PC-3 (cell line): ENCODE measurements around the gene DENND2A. TPM values are rescaled to one million over a fixed set of nuclear protein-coding genes. Genes with fewer than 3 reads are reported as not detected.
"Not testable (repeated sequence)": the region's sequence is repeated elsewhere in the genome, so short reads cannot be mapped to it uniquely, and the experiment has no call there.

Experiments
- ATAC-seq: fragments of 200-7000 bp; cut with Tn5 transposase; 2 replicates; pipeline ENCODE4 v1.9.1; 2020; ENCODE audit warnings: mild to moderate bottlenecking, moderate library complexity
- BruUV-seq: library from RNA; stranded (reverse); fragments of 400-500 nt; replicated peaks from 2 replicates; lab custom pipeline; 2021; lab: Mats Ljungman, UMichigan
- CTCF ChIA-PET: fragments of 300-600 bp; sonication (Branson Sonifier 250); formaldehyde crosslinking; loops from one replicate; lab custom pipeline; 2022; ENCODE audit warnings: antibody characterized with exemption; lab: Charles Lee
- POLR2A ChIA-PET: fragments of 300-600 bp; sonication (Branson Sonifier 250); formaldehyde crosslinking; loops from one replicate; lab custom pipeline; 2022; ENCODE audit warnings: antibody characterized with exemption; ENCODE audit not compliant: unreplicated experiment; lab: Charles Lee
- DNase-seq: peaks from one replicate; pipeline ENCODE4 v3.0.0-alpha.2; 2015
- H2AFZ ChIP-seq: fragments of 300-600 bp; sonication (generic); 2 replicates; pipeline ENCODE4 v1.6.0; 2016; ENCODE audit warnings: antibody characterized with exemption, low read length
- H3F3A ChIP-seq: fragments of 300-600 bp; sonication (generic); one replicate; pipeline ENCODE4 v1.6.0; 2017; ENCODE audit warnings: antibody characterized with exemption, low read length, control low read depth, mild to moderate bottlenecking; ENCODE audit not compliant: unreplicated experiment
- H3K27ac ChIP-seq: fragments of 300-600 bp; sonication (generic); 2 replicates; pipeline ENCODE4 v1.5.1; 2016; ENCODE audit warnings: mild to moderate bottlenecking, low read length
- H3K27me3 ChIP-seq: fragments of 300-600 bp; sonication (generic); 2 replicates; pipeline ENCODE4 v1.6.1; 2016; ENCODE audit warnings: low read length, mixed read lengths
- H3K36me3 ChIP-seq: fragments of 300-600 bp; sonication (generic); 2 replicates; pipeline ENCODE4 v1.6.1; 2016; ENCODE audit warnings: low read depth, mixed run types, low read length, mixed read lengths
- H3K4me1 ChIP-seq: fragments of 300-600 bp; sonication (generic); 2 replicates; pipeline ENCODE4 v1.5.1; 2016; ENCODE audit warnings: low read length; ENCODE audit not compliant: insufficient read depth
- H3K4me2 ChIP-seq: fragments of 300-600 bp; sonication (generic); 2 replicates; pipeline ENCODE4 v1.6.0; 2016; ENCODE audit warnings: low read length
- H3K4me3 ChIP-seq: fragments of 300-600 bp; sonication (generic); 2 replicates; pipeline ENCODE4 v1.5.1; 2016; ENCODE audit warnings: mild to moderate bottlenecking, low read length, mixed read lengths
- H3K79me2 ChIP-seq: fragments of 300-600 bp; sonication (generic); 2 replicates; pipeline ENCODE4 v1.6.1; 2017; ENCODE audit warnings: low read length, mixed read lengths
- H3K9ac ChIP-seq: fragments of 300-600 bp; sonication (generic); 2 replicates; pipeline ENCODE4 v1.6.0; 2016; ENCODE audit warnings: mild to moderate bottlenecking, low read length
- H3K9me2 ChIP-seq: fragments of 300-600 bp; sonication (generic); replicated peaks from 2 replicates; pipeline ENCODE4 v1.6.1; 2016; ENCODE audit warnings: mixed run types, low read length, mixed read lengths
- H3K9me3 ChIP-seq: fragments of 300-600 bp; sonication (generic); 2 replicates; pipeline ENCODE4 v1.6.1; 2016; ENCODE audit warnings: low read length, mixed read lengths
- H4K20me1 ChIP-seq: fragments of 300-600 bp; sonication (generic); 2 replicates; pipeline ENCODE4 v1.6.1; 2016; ENCODE audit warnings: low read length, mixed read lengths
- CTCF ChIP-seq: fragments of 300-600 bp; sonication (generic); conservative IDR thresholded peaks from 2 replicates; pipeline ENCODE4 v1.5.1; 2017; ENCODE audit warnings: antibody characterized with exemption, low read depth, mild to moderate bottlenecking, low read length
- EZH2 ChIP-seq: fragments of 300-600 bp; sonication (generic); IDR thresholded peaks from one replicate; pipeline ENCODE4 v1.6.1; 2017; ENCODE audit warnings: antibody characterized with exemption, mild to moderate bottlenecking, low read length; ENCODE audit not compliant: unreplicated experiment
- EZH2phosphoT487 ChIP-seq: fragments of 300-600 bp; sonication (generic); IDR thresholded peaks from 2 replicates; pipeline ENCODE4 v1.6.1; 2018; ENCODE audit warnings: mild to moderate bottlenecking, antibody characterized with exemption, low read length, borderline replicate concordance
- intact Hi-C: fragments of 100-400 bp; cut with micrococcal nuclease; formaldehyde crosslinking; loops from 2 replicates; pipeline ENCODE4 v1.9.0; 2023
- total RNA-seq: library from RNA; depleted of rRNA; stranded (reverse); fragments of >200 nt; gene quantifications from 2 replicates; pipeline ENCODE4 v1.2.3, GENCODE V29; 2014

DENND2A gene
- total RNA-seq, 1 experiment from 2014 or later = 8.9 TPM

- Histone ChIP-seq H3K36me3 (no peaks in the 10 kb centered on the region), H3K4me3 (no peak overlapping the region), H3K4me1 (peaks cover 23% of the 10 kb centered on the region), H3K4me2 (no peak overlapping the region), H3F3A (no peaks in the 10 kb centered on the region), H3K27ac (no peak overlapping the region), H2AFZ (no peak overlapping the region), H3K27me3 (no peaks in the 10 kb centered on the region), H4K20me1 (no peaks in the 10 kb centered on the region), H3K9me3 (no peaks in the 10 kb centered on the region), H3K79me2 (no peaks in the 10 kb centered on the region), H3K9ac (no peak overlapping the region), H3K9me2 (no peaks in the 10 kb centered on the region)
- CTCF ChIA-PET = no interaction called here
- ATAC-seq = no peak
- intact Hi-C loops = no loop called here
- POLR2A ChIA-PET = no interaction called here
- no peak for DNase-seq
- TF ChIP-seq CTCF = no peak
- TF ChIP-seq EZH2 = no peak
- TF ChIP-seq EZH2phosphoT487 = no peak
- BruUV-seq = no TSS peak
Observed at GRCh38 chr7:140537750-140538482, 102.7 kb downstream of the DENND2A start.

DNA sequence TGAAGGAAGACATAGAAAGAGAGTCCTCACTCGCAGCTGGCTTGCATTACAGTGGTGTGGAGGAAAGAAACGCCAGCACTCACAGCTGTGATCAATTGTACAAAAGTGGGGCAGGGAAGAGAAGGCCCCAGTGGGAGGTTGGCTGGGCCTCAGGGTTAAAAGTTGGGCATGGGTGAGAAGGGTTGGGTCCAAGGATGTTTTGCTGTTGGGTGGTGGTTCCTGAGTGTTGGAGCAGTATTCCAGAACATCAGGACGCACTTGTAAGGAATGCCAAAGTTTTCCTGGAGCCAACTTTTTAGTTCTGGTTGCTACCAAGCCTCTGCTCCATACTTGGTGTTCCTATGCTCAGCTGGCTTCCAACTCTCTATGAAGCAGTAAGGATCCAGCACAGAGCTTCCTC lies 105.9 kb downstream of the DENND2A start:
- no peaks in the 10 kb centered on the region for H3K9me3 ChIP-seq
- no peak overlapping the region for H3K4me2 ChIP-seq
- ATAC-seq (no peak), DNase-seq (no peak)
- intact Hi-C loops = no loop called here
- H3K36me3 ChIP-seq = no peaks in the 10 kb centered on the region
- no peak overlapping the region for H3K27ac ChIP-seq
- no peaks in the 10 kb centered on the region for H3F3A ChIP-seq
- CTCF ChIA-PET = no interaction called here
- TF ChIP-seq EZH2 (no peak), EZH2phosphoT487 (no peak), CTCF (no peak)
- H3K79me2 ChIP-seq = no peaks in the 10 kb centered on the region
- no peaks in the 10 kb centered on the region for H3K9me2 ChIP-seq
- H3K27me3 ChIP-seq = no peaks in the 10 kb centered on the region
- POLR2A ChIA-PET = interaction anchor here (0.6 kb wide), 1 partner anchor 480 kb away, joined by 6 read pairs; the partner anchor contains the start of gene MRPS33
- no peak overlapping the region for H3K4me3 ChIP-seq
- no TSS peak for BruUV-seq
- no peaks in the 10 kb centered on the region for H3K4me1 ChIP-seq
- no peak overlapping the region for H2AFZ ChIP-seq
- no peaks in the 10 kb centered on the region for H4K20me1 ChIP-seq
- H3K9ac ChIP-seq = no peak overlapping the region

DNA sequence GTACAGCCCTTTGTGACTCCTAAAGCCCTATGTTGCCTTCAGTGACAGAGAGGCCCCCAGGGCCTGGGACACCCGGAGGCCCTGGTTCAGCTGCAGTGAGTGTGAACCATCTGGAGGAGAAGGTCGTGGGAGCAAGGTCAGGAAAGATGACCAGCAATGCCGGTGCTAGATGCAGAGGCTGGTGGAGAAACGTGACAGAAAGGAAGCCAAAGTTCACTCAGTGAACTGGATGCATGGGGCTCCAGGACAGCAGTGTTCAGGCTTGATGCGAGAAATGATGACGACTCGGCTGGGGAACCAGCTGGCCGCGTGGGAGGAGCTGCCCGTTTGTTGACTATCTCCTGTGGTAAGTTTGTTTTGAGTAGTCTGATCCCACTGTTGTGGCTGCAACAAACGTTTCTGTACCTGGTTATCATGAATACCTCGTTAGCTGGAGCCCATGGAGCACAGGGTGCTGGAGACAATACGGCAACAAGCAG lies 107.2 kb downstream of the DENND2A start:
- no peak for DNase-seq
- intact Hi-C loops = no loop called here
- Histone ChIP-seq H3K9me3 (no peaks in the 10 kb centered on the region), H3K9me2 (no peaks in the 10 kb centered on the region), H3K27me3 (no peaks in the 10 kb centered on the region), H3K36me3 (no peaks in the 10 kb centered on the region), H3K79me2 (no peaks in the 10 kb centered on the region), H2AFZ (no peak overlapping the region), H3K9ac (no peak overlapping the region), H4K20me1 (no peaks in the 10 kb centered on the region), H3F3A (no peaks in the 10 kb centered on the region), H3K27ac (no peak overlapping the region), H3K4me2 (no peak overlapping the region), H3K4me3 (no peak overlapping the region), H3K4me1 (no peaks in the 10 kb centered on the region)
- ChIA-PET CTCF (no interaction called here), POLR2A (no interaction called here)
- ATAC-seq = no peak
- TF ChIP-seq CTCF (no peak), EZH2 (no peak), EZH2phosphoT487 (no peak)
- BruUV-seq = no TSS peak

DNA sequence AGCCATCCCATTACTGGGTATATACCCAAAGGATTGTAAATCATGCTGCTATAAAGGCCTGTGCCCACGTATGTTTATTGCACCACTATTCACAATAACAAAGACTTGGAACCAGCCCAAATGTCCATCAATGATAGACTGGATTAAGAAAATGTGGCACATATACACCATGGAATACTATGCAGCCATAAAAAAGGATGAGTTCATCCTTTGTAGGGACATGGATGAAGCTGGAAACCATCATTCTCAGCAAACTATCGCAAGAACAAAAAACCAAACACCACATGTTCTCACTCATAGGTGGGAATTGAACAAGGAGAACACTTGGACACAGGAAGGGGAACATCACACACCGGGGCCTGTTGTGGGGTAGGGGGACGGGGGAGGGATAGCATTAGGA lies 111.2 kb downstream of the DENND2A start:
- H3K4me2 ChIP-seq, H4K20me1 ChIP-seq, ATAC-seq, H3K9me2 ChIP-seq, intact Hi-C loops, CTCF ChIA-PET, H2AFZ ChIP-seq, H3K9me3 ChIP-seq, H3K27ac ChIP-seq, H3K36me3 ChIP-seq, DNase-seq, BruUV-seq, H3K4me3 ChIP-seq, H3K27me3 ChIP-seq, H3K79me2 ChIP-seq, H3K9ac ChIP-seq, H3F3A ChIP-seq, POLR2A ChIA-PET: not testable (repeated sequence)
- peaks cover 18% of the 10 kb centered on the region for H3K4me1 ChIP-seq
